Measurements from ENCODE around the gene ANKRD60. TPM values are rescaled to one million over a fixed set of nuclear protein-coding genes. Genes with fewer than 3 reads are reported as not detected.

ANKRD60 gene
- total RNA-seq, 1 donor from 2014 or later = not detected

DNA sequence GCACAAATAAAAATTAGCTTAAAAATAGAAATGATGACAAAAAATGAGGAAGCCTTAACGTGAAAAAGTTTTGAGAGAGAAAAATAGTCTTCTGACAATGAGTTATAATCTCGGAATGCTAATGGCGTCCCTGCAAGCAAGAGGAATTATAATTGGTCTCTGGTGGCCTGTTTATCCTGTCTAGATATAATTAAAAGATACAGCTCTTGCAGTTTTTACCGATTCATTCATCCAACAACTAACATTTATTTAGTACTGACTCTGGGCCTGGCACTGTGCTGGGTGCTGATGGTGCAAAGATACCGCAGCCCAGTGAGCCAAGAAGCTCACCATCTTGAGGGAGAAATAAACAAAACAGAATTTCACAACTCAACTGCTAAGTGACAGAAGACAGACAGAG, 31.6 kb upstream of the ANKRD60 start:
- no peak overlapping the region for H3K27ac ChIP-seq
- H3K4me1 ChIP-seq = no peaks in the 10 kb centered on the region
- no peaks in the 10 kb centered on the region for H3K27me3 ChIP-seq
- H3K4me3 ChIP-seq = no peak overlapping the region
- intact Hi-C loops (cut with DNase I) = no loop called here
- no peaks in the 10 kb centered on the region for H3K9me3 ChIP-seq
- peaks cover 6 to 23% of the 10 kb centered on the region in 2 donors for H3K36me3 ChIP-seq
- DNase-seq (ENCODE audit: low spot score in 2 of 2) = no peak
- TF ChIP-seq, protein P1, sequence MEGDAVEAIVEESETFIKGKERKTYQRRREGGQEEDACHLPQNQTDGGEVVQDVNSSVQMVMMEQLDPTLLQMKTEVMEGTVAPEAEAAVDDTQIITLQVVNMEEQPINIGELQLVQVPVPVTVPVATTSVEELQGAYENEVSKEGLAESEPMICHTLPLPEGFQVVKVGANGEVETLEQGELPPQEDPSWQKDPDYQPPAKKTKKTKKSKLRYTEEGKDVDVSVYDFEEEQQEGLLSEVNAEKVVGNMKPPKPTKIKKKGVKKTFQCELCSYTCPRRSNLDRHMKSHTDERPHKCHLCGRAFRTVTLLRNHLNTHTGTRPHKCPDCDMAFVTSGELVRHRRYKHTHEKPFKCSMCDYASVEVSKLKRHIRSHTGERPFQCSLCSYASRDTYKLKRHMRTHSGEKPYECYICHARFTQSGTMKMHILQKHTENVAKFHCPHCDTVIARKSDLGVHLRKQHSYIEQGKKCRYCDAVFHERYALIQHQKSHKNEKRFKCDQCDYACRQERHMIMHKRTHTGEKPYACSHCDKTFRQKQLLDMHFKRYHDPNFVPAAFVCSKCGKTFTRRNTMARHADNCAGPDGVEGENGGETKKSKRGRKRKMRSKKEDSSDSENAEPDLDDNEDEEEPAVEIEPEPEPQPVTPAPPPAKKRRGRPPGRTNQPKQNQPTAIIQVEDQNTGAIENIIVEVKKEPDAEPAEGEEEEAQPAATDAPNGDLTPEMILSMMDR (IDR thresholded peaks at IDR 0.05) = no peak

- no peak overlapping the region for H3K27ac ChIP-seq
- no peak overlapping the region for H3K4me3 ChIP-seq
- no peaks in the 10 kb centered on the region for H3K27me3 ChIP-seq
- no peaks in the 10 kb centered on the region for H3K4me1 ChIP-seq
- intact Hi-C loops (cut with DNase I) = no loop called here
- TF ChIP-seq, protein P1 (IDR thresholded peaks at IDR 0.05) = no peak
- no peak for DNase-seq (ENCODE audit: low spot score in 2 of 2)
- H3K9me3 ChIP-seq = no peaks in the 10 kb centered on the region
- H3K36me3 ChIP-seq = peaks cover 0 to 4% of the 10 kb centered on the region in 2 donors
Observed at GRCh38 chr20:58256842-58257241, 28.4 kb upstream of the ANKRD60 start.

DNA sequence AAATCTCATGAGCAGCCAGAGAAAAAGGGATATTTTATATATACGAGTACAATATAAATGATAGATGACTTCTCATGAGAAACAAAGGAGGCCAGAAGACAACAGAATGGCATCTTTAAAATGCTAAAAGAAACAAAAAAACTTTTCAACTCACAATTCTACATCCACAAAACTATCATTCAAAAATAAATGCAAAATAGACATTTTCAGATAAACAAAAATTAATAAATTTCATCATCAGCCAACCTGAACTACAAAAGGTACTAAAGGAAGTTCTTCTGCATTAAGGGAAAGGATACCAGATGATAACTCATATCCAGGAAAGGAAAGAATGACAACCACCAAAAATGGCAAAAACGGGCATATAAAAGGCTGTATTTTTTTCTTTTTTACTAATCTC, 27.9 kb upstream of the ANKRD60 start:
- intact Hi-C loops (cut with DNase I) = no loop called here
- H3K36me3 ChIP-seq = peaks cover 0 to 4% of the 10 kb centered on the region in 2 donors
- H3K9me3 ChIP-seq = no peaks in the 10 kb centered on the region
- H3K27me3 ChIP-seq = no peaks in the 10 kb centered on the region
- no peaks in the 10 kb centered on the region for H3K4me1 ChIP-seq
- no peak overlapping the region for H3K27ac ChIP-seq
- TF ChIP-seq, protein P1 (IDR thresholded peaks at IDR 0.05) = no peak
- no peak for DNase-seq (ENCODE audit: low spot score in 2 of 2)
- H3K4me3 ChIP-seq = no peak overlapping the region

GRCh38 chr20:58254890-58255289, 26.4 kb upstream of the ANKRD60 start:
- no peak for DNase-seq (ENCODE audit: low spot score in 2 of 2)
- Histone ChIP-seq H3K4me3 (no peak overlapping the region), H3K27ac (no peak overlapping the region), H3K4me1 (no peaks in the 10 kb centered on the region), H3K27me3 (no peaks in the 10 kb centered on the region), H3K9me3 (no peaks in the 10 kb centered on the region), H3K36me3 (peaks cover 6 to 12% of the 10 kb centered on the region in 2 donors)
- TF ChIP-seq, protein P1 (IDR thresholded peaks at IDR 0.05) = no peak
- intact Hi-C loops (cut with DNase I) = no loop called here

DNA sequence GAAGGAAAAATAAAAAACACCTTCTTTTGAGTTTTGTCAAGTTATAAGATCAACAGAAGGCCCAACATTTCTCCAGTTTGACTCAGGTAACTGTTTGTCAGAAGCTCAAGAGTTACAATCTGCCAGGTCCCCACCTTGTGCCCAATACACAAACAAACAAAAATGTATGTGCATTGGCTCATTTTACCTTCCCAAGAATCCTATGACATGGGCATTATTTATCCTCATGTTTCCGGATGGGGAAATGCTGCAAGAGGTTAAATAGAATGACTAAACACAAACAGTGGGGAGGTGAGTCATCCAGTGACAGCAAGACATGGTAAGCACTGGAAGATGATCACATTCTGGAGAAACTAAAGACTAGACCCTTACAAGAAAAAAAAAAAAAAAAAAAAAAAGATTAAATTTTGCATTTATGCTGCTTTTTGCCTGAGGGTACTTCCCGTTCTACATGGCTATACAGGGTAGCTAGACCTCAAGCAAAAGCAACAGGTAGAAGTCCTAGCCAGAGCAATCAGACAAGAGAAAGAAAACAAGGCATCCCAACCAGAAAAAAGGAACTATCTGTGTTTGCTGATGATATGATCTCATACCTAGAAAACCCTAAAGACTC, 23.6 kb upstream of the ANKRD60 start:
- Histone ChIP-seq H3K4me1 (no peaks in the 10 kb centered on the region), H3K27ac (no peak overlapping the region), H3K4me3 (no peak overlapping the region), H3K9me3 (no peaks in the 10 kb centered on the region), H3K27me3 (no peaks in the 10 kb centered on the region), H3K36me3 (peaks cover 14 to 27% of the 10 kb centered on the region in 2 donors)
- no peak for DNase-seq (ENCODE audit: low spot score in 2 of 2)
- TF ChIP-seq, protein P1 (IDR thresholded peaks at IDR 0.05) = no peak
- intact Hi-C loops (cut with DNase I) = no loop called here
